GM12891 (cell line): ENCODE results near the gene METTL15.

Source experiments
- PAX5 ChIP-seq: IDR thresholded peaks from 2 replicates; pipeline ENCODE4 v1.6.1; 2011; ENCODE audit warnings: low read length, moderate library complexity, mild to moderate bottlenecking; ENCODE audit not compliant: insufficient read depth, severe bottlenecking
- POLR2A ChIP-seq: IDR thresholded peaks from 2 replicates; pipeline ENCODE4 v1.6.1; 2011; ENCODE audit warnings: low read depth, low read length, control low read depth
- POLR2AphosphoS5 ChIP-seq: IDR thresholded peaks from 2 replicates; pipeline ENCODE4 v1.6.1; 2011; ENCODE audit warnings: low read depth, low read length, control low read depth
- TAF1 ChIP-seq: IDR thresholded peaks from 2 replicates; pipeline ENCODE4 v1.6.1; 2011; ENCODE audit warnings: low read depth, low read length, control low read depth

DNA sequence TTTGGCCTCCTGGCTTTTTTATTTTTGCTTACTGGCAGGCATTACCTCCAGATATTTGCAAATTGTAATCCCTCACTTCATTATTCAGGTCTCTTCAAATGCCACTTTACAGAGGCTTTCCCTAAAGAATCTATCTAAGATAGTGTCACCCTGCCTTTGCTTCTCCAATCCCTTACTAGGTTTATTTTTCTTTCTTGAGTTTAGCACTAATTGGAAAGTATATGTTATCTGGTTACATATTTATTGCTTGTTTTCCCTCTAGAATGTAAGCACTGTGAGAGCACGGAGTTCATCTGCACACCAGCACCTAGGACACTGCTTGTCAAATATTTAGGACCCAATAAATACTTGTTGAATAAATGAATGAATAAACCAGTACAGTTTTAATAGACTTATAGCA, 3.8 kb upstream of the METTL15 start:
- TF ChIP-seq POLR2AphosphoS5 (no peak), POLR2A (no peak), TAF1 (no peak), PAX5 (no peak)
